ENCODE measurements around the gene ANHX. TPM values are rescaled to one million over a fixed set of nuclear protein-coding genes. Genes with fewer than 3 reads are reported as not detected.

ANHX gene
- total and polyA plus RNA-seq, 2 of the 8 experiments (the other 6 are each of a cell fraction or from before 2014, with no cell fraction given) = not detected

DNA sequence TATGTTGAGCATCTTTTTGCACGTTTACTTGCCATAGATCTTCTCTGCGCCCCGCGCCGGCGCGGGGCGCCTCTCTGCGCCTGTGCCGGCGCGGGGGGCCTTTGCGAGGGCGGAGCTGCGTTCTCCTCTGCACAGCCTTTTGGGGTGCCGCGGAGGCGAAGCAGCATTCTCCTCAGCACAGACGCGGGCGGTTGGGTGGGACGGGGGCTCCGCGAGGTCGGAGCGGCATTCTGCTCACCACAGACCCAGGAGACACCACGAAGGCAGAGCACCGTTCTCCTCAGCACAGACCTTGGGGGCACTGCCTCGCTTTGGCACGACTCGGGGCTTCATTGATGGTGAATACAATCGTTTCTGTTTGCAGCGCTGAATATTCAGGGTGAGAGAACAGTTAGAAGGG, 28.5 kb upstream of the ANHX start (continued):
- TF ChIP-seq BACH1 (IDR thresholded peaks at IDR 0.05; ENCODE audit: low read length) (no peak), SUZ12 (IDR thresholded peaks at IDR 0.05; ENCODE audit: low read length) (no peak), JUND (IDR thresholded peaks at IDR 0.05; ENCODE audit: low read length) (no peak), USF2 (IDR thresholded peaks at IDR 0.05; ENCODE audit: low read length) (no peak)

Data from H1 (cell line).